Activated CD4-positive, alpha-beta T cell treated with anti-CD3 and anti-CD28 coated beads, Interleukin-2, amount 50 U/mL, for 24 hours (primary cell): ENCODE measurements around the gene TPCN1.

ENCODE experiments used
- DNase-seq, 2 donors: peaks; one replicate each; pipeline ENCODE4 v3.0.0-alpha.2; 2020; ENCODE audit warnings: low read depth in 1 of 2, low spot score in 1 of 2

Gene TPCN1

DNA sequence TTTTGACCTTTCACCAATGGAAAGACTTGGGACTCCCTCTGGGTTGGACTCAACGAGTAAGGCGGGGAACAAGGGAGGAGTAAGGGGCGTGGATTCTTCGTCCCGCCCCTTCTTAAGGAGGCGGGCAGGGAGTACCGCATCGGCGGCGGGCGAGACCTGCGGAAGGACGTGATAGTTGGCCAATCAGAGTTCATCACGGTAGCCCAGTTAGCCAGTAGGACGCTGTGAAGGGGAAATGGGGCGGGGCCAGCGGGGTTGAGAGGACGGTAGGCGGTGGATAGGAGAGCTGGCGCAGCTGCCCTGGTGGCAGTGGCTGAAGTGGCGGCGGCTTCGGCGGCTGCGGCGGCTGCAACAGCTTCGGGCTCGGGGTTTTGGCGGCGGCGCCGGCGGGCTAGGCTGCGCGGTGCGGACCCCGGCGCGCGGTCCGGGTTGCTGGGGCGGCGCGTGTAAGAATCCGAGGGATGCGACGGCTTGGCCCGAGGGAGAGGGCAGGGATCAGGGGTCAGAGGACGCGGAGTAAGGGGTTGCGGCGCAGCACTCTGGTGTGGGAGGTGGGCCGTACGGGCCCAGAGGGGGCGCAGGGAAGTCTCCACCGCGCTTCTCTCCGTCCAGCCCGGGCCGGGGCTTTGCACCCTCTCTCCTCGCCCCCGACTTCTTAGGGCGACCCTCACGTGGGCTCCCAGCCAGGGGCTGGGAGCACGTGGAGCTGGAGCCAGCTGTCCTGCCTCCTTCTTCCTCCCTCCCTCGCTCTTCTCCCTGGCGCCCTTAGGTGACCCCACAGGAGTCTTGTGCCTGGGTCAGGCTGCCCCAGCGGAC is at the start of gene TPCN1:
Gene TPCN1, plus strand, starts transcription at position 284 of the 816 bp plus-strand sequence. CDS start 5,389 bp downstream, outside the sequence.
- DNase-seq, result peak; percentile 94 to 99

- DNase-seq, result no peak
Measured at GRCh38 chr12:113171543-113171942, 49.7 kb upstream of the TPCN1 start.

DNA sequence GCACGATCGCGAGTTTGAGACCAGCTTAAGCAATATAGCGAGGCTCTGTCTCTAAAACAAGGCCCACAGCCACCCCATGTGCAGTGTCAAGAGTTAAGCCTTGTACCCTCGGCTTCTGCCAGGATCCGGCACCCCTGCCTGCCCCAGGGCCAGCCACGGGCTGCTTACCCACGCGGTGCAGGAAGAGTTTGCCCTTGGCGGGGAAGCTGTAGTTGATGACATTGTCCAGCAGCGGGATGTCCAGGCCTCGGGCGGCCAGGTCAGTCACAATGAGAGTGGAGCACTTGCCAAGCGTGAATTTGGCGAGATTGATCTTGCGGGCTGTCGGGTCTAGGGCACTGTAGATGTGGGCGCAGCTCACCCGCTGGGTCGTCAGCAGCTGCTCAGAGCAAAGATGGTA is 49.1 kb upstream of the TPCN1 start:
- no peak for DNase-seq

- no peak for DNase-seq
Measured at GRCh38 chr12:113173081-113173698, 48.1 kb upstream of the TPCN1 start.

DNA sequence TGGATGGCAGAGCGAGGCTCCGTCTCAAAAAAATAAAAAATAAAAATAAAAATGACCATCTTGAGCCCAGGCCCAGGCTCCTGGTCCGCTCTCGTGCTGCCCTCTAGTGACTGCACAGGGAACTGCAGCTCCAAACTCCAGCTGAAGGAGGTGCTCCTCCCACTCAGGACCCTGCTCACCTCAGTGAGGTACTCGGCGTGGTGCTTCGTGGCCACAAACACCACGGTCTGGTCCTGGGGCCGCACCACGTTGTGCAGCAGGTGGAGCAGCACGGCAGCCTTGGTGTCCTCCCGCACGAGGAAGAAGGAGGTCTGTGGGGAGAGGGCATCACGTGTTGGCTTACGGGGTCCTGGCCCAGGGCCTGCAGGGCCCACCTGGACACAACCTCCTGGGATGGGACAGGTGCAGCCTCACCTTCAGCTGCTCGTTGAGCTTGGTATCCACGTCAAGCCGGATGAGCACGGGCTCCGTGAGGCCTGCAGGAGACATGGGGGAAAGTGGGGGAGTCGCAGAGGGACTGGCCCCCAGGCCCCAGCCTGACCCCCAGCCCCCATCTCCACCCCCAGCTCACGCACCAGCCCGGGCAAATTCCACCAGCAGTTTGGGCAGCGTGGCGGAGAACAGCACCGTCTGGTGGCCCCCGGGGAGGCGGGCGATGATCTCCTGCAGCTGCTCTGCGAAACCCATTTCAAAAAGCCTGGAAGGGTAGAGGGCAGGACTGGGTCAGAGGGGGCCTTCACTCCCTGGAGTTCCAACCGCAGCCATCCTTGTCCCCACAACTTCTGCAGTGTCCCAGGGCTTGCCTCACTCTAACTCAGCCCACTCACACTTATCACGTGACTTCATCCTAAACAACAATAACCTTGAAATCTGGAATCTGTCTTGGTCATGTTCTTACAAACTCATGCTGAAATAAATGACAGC is 46.5 kb upstream of the TPCN1 start:
- DNase-seq, result peak; percentile 65 to 71

- no peak for DNase-seq
Measured at GRCh38 chr12:113179023-113179422, 42.2 kb upstream of the TPCN1 start.

DNA sequence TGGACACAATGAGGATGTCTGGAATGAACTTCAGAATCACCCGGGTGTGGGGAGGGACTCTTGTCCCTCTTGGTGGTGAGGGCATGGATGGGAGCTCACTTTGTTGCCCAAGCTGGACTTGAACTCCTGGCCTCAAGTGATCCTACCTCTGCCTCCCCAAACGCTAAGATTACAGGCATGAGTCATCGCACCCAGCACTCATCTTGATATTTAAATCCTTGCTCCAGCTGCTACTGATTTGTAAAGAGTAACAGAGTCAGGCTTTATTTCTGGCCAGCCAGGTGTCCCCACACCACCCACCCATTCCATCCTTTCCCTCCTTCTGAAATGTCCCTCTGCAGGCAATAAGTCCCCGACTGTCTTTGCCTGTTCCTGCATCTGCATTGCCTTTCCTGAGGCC is 40.9 kb upstream of the TPCN1 start:
- no peak for DNase-seq

DNA sequence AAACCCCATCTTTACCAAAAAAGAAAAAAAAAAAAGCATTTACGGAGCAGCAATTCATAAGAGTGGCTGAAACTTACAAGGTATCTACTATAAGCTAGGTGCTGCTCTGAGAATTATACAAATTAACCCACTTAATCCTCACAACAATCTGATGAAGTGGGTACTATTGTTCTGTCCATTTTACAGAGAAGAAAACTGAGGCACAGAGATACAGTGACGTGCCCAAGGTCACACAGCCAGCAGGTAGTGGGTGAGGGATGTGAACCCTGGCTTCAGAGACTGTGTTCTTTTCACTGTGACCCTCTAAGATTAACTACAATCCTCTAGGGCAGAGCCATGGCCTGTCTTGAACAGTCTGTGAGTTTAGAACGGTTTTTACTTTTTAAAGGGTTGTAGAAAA is 39.3 kb upstream of the TPCN1 start:
- no peak for DNase-seq

DNA sequence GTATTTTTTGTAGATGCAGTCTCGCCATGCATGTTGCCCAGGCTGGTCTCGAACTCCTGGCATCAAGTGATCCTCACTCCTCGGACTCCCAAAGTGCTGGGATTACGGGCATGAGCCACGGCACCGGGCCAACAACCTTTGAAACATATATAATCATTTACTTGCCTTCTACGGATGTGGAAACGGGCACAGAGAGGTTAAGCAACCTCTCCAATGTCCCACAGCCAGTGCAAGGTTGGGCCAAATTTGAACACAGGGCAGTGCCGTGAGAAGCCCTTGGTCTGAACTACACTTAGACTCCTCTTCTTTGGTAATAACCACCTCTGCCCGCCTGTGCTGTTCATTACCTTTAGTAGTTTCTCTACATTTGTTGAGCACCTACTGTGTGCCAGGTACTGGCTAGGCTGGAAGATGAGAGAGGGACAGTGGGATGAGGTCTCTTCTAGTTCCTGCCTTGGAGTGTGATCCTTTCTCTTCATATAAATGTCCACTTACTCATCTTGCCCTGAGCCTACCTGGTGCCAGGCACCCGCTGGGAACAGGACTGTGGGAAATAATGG is 38.2 kb upstream of the TPCN1 start:
- no peak for DNase-seq

DNA sequence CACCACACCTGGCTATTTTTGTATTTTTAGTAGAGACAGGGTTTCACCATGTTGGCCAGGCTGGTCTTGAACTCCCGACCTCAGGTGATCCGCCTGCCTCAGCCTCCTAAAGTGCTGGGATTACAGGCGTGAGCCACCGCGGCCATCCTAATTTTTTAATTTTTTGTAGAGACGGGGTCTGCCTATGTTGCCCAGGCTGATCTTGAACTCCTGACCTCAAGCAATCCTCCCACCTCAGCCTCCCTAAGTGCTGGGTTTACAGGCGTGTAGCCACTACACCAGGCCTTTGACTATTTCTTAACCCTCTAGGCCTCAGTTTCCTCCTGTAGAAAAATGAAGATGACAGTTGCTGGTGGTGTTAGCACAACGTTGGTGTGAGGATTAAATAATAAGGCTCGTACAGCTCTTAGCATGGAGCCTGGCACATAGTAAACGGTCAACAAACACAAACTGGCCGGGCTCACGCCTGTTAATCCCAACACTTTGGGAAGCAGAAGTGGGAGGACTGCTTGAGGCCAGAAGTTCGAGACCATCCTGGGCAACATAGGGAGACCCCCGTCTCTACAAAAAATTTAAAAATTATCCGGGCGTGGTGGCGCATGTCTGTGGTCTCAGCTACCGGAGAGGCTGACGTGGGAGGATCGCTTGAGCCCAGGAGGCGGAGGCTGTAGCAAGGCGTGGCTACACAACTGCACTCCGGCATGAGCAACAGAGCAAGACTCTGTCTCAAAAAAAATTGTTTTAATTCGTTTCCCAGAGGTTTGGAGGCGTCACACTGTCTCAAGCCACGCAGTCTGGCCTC is 37.0 kb upstream of the TPCN1 start:
- DNase-seq, result no peak

DNA sequence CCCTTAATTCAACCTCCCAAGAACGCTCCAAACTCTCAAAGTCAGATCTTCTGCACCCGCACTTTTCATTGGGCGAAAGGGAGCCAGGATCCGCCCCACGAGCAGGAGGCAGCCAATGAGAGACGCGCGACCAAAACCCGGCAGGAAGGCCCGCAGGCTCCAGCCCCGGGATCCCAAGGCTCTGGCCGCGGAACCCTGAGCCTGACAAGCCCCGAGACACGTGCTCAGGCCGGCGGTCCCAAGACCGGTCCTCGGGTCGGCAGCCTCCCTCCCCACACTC is 36.4 kb upstream of the TPCN1 start:
- peak; percentile 78 to 87 for DNase-seq

DNA sequence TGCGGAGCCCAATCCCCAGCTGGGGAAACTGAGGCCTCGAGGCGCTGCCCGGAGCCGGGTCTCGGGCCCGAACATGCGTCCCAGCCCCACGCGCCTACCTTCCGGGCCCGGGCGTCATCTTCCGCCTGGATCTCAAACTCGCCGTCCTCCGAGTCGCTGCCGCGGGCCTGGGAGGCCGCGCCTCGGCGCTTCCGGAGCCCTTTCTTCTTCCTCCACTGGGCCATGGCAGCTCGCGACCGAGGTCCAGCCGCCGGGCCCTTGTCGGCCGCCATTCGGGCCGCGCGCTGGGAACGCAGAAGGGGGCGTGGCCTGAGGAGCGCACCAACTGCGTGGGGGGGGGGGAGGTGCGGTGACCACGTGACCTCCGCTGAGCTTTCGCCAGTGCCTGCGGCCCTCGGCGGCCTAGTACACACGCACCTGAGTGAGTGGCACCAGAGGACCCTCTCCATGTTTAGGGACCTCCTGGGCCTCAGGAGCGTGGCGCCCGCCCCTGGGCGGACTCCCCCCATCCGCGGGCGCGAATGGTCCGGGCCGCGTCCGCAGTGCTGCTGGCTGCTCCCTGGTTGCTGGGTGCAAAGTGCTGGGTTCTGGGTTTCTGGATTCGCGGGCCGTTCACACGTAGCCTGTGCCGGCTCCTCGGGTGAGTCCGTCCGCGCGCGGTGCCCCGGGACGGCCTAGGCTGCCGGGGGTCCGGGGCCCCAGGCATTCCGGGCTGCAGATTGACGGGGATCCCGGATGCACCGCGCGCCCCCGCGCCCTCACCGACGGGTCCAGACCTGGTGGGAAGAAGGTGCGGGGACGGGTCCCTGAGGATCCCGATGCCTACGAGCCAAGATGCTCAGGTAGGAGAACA is 35.9 kb upstream of the TPCN1 start, which contains the start of the genes DDX54 and RITA1:
Gene DDX54, minus strand, starts transcription at position 299 of the 853 bp plus-strand sequence. Its CDS starts 27 bp downstream, at position 272.
Gene RITA1, plus strand, starts transcription at position 542 of the 853 bp plus-strand sequence. CDS start 1,026 bp downstream, outside the sequence.
- peak; percentile 77 to 82 for DNase-seq

- no peak for DNase-seq
Measured at GRCh38 chr12:113186033-113186365, 35.3 kb upstream of the TPCN1 start.

DNA sequence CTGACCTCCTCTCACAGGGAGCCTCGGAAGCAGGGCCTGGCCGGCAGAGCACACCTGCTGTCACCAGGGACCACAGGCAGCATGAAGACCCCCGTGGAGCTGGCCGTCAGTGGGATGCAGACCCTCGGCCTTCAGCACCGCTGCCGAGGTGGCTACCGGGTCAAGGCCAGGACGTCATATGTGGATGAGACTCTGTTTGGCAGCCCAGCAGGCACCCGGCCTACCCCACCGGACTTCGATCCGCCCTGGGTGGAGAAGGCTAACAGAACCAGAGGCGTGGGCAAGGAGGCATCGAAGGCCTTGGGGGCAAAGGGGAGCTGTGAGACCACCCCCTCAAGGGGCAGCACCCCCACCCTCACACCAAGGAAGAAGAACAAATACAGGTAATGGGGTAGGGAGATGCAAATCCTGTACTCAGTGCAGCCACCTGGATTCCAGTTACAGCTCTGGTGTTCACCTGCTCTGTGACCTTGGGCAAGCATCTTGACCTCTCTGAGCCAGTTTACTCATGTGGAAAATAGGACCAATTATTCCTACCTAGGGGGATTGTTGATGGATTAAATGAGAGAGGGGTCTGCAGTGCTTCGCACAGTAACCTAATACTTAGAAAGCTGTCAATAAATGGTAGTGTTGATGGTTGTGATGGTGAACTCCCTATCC is 34.5 kb upstream of the TPCN1 start:
- no peak for DNase-seq

DNA sequence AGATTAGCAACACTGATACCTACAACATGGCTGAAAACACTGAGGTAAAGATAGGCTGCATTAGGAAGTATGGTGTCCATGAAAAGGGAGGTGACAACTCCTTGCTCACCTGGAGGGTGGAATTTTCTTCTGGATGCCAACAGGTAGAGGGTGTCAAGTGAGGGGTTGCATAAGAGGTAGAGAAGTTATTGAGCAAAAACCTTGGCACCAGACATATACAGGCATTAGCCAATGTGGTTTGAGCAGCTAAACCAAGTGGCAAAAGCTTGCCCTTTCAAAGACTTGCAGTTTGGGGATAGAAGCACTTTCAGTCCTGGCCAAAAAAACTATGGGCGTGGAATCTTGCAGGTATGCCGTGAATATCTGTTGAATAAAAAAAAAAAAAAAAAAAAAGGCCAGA is 31.9 kb upstream of the TPCN1 start:
- DNase-seq, result no peak

DNA sequence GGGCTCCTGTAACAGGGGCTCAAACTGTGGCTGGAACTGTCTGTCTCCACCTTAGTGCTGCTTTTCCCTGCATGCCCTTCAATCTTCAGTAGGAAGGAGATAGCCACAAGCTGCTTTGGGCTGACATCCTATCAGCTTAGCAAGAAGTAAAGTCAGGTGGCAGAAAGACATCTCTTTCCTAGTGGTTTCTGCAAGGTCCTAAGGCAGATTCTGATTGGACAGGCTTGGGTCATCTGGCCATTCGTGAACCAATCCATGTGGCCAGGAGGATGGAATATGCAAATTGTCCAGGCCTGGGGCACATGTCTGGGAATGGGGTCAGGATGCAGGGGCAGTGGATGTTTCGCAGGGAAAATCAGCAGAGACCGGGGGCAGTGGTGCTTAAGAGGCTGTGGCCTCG is 30.5 kb upstream of the TPCN1 start:
- DNase-seq, result no peak

DNA sequence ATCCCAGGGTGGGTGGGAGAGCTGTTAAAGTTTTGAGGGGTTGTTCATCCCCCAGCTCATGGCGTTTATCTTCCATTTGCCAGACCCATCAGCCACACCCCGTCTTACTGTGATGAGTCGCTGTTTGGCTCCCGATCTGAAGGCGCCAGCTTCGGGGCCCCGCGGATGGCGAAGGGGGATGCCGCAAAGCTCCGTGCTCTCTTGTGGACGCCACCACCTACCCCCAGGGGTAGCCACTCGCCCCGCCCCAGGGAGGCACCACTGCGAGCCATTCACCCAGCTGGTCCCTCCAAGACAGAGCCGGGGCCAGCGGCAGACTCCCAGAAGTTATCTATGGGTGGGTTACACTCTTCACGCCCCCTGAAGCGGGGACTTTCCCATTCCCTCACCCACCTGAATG is 30.0 kb upstream of the TPCN1 start:
- no peak for DNase-seq

DNA sequence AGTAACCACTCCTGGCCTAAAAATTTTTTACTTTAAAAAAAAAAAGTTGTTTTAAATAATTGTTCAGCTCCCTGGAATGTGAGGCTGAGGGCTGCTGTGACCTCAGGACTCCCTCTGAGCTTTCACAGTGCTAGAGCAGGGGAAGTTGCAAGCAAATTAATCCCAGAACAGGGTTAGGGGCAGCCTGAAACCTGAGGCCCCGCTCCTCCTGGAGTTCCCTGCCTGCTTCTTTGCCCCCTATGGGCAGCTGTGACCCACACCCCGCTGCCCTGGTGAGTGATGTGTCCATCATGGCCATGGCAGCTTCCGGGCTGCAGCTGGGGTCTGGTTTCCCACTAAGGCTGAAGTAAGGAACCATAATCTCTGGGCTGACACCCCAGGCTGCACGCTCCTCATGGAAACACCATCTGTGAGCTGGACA is 26.3 kb upstream of the TPCN1 start:
- DNase-seq, result no peak

DNA sequence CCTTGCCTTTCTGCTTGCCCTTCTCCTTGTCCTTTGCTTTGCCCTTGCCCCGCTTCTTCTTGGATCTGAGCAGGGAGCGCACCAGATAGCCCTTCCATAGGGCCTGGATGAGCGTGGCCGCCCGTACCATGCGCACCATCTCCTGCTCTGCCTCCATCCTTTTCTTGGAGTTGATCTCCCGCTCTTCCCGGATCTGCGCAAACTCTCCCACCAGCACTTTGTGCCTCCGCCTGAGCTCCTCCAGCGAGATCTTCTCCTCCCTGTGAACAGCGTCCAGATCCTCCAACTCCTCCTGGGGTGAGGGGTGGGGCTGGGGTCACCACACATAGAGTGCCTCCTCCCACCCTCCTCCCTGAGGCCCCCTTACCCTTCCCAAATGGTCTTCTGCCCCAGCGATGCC is 25.7 kb upstream of the TPCN1 start:
- DNase-seq, result no peak
